ENCODE measurements around the gene ICOS.

GRCh38 chr2:203889542-203889941 is 47.0 kb upstream of the ICOS start:
- TF ChIP-seq CTCF (conservative IDR thresholded peaks at IDR 0.05) (no peak), EZH2 (IDR thresholded peaks at IDR 0.05; ENCODE audit: low read depth) (no peak)

Data from PC-9 (cell line).